ENCODE results near the gene TAGAP.

TAGAP gene

DNA sequence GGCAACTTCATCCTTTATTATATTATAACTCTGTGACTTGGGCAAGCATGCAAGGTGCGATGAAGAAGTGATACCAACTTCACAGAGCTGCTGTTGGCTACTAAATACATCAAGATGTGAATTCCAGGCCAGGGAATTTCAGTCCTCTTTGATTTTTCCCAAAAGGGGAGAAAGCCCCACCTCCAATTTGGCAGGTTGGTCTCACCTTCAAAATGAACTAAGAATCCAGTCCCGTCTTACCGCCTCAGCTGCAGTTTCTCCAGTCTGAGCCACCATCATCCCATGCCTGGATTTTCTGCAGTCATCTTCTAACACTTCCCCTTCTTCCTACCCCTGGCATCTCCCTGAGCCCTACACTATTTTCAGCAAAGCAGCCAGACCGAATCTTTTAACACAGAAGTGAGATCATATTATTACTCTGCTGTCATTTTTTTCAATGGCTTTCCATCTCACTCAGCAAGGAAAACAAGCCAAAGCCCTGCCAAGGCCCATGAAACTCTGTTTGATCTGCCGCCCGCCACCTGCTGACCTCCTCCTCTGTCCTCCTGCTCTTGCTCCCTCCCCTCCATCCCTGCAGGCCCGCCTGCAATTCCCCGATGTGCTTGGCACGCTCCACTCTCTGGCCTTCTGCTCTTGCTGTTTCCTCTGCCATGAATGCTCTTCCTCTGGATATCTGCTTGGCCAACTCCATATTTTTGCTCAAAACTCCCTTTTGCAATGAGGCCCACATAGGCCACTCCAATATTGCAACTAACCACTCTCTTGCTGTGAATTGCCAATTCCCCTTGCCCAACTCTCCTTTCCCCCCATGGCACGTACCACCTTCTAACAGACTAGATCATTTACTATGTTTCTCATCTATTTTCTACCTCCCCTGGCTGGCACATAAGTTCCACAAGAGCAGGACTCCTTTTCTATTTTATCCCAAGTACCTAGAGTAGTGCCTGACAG, 46.0 kb upstream of the TAGAP start:
- Histone ChIP-seq H3K18ac (ENCODE audit: low read length) (no peak overlapping the region), H3K23ac (ENCODE audit: low read depth, low read length, poor library complexity) (no peak overlapping the region), H2BK120ac (ENCODE audit: low read depth, low read length) (no peak overlapping the region), H3K9me3 (replicated peaks in 1 of 2; ENCODE audit: control insufficient read depth in 2 of 2, insufficient read depth in 1 of 2, low read depth in 1 of 2, low read length in 2 of 2) (no peaks in the 10 kb centered on the region), H3K27ac (replicated peaks; ENCODE audit: low read length) (no peak overlapping the region), H3K4me1 (ENCODE audit: control insufficient read depth in 2 of 2, insufficient read depth in 1 of 2, low read depth in 1 of 2, low read length in 2 of 2) (no peaks in the 10 kb centered on the region), H2BK15ac (ENCODE audit: low read length) (no peak overlapping the region), H3K4me3 (ENCODE audit: low read length in 2 of 2) (no peak overlapping the region), H3K4ac (ENCODE audit: low read length) (no peak overlapping the region), H2AFZ (ENCODE audit: low read length) (no peak overlapping the region), H3K36me3 (replicated peaks in 1 of 2; ENCODE audit: control insufficient read depth in 2 of 2, insufficient read depth in 2 of 2, low read length in 2 of 2) (no peaks in the 10 kb centered on the region), H2BK12ac (ENCODE audit: low read length) (no peak overlapping the region), H2BK5ac (ENCODE audit: low read length) (no peak overlapping the region), H2AK5ac (ENCODE audit: low read depth, low read length) (no peak overlapping the region), H3K9ac (ENCODE audit: low read depth, low read length, poor library complexity) (no peak overlapping the region), H3K79me1 (ENCODE audit: low read depth, low read length) (no peaks in the 10 kb centered on the region), H3K27me3 (ENCODE audit: control insufficient read depth in 3 of 3, insufficient read depth in 3 of 3, low read depth in 1 of 3, low read length in 3 of 3) (peaks cover 0 to 20% (median 0%) of the 10 kb centered on the region in 3 experiments), H4K91ac (ENCODE audit: low read depth, low read length, poor library complexity) (no peak overlapping the region), H4K8ac (ENCODE audit: low read depth, low read length) (no peak overlapping the region), H3K4me2 (ENCODE audit: insufficient read depth, low read length, poor library complexity, severe bottlenecking) (no peak overlapping the region), H3K14ac (ENCODE audit: low read length) (no peak overlapping the region)
- no CpG with 5 or more reads among the region's 10 CpGs for WGBS, 2 donors (ENCODE audit: extremely low coverage in 2 of 2, insufficient read length in 2 of 2, insufficient replicate concordance in 1 of 2)
- no peak for DNase-seq (ENCODE audit: low spot score)

GRCh38 chr6:159089909-159090308, 45.1 kb upstream of the TAGAP start:
- Histone ChIP-seq H3K4ac (ENCODE audit: low read length) (no peak overlapping the region), H3K27ac (replicated peaks; ENCODE audit: low read length) (no peak overlapping the region), H3K79me1 (ENCODE audit: low read depth, low read length) (no peaks in the 10 kb centered on the region), H4K91ac (ENCODE audit: low read depth, low read length, poor library complexity) (no peak overlapping the region), H3K23ac (ENCODE audit: low read depth, low read length, poor library complexity) (no peak overlapping the region), H2BK12ac (ENCODE audit: low read length) (no peak overlapping the region), H3K4me1 (ENCODE audit: control insufficient read depth in 2 of 2, insufficient read depth in 1 of 2, low read depth in 1 of 2, low read length in 2 of 2) (no peaks in the 10 kb centered on the region), H3K27me3 (ENCODE audit: control insufficient read depth in 3 of 3, insufficient read depth in 3 of 3, low read depth in 1 of 3, low read length in 3 of 3) (peaks cover 0 to 20% (median 0%) of the 10 kb centered on the region in 3 experiments), H3K18ac (ENCODE audit: low read length) (no peak overlapping the region), H3K4me3 (ENCODE audit: low read length in 2 of 2) (no peak overlapping the region), H4K8ac (ENCODE audit: low read depth, low read length) (no peak overlapping the region), H2BK15ac (ENCODE audit: low read length) (no peak overlapping the region), H3K4me2 (ENCODE audit: insufficient read depth, low read length, poor library complexity, severe bottlenecking) (no peak overlapping the region), H2AK5ac (ENCODE audit: low read depth, low read length) (no peak overlapping the region), H2AFZ (ENCODE audit: low read length) (no peak overlapping the region), H3K9me3 (replicated peaks in 1 of 2; ENCODE audit: control insufficient read depth in 2 of 2, insufficient read depth in 1 of 2, low read depth in 1 of 2, low read length in 2 of 2) (no peaks in the 10 kb centered on the region), H3K14ac (ENCODE audit: low read length) (no peak overlapping the region), H2BK120ac (ENCODE audit: low read depth, low read length) (no peak overlapping the region), H2BK5ac (ENCODE audit: low read length) (no peak overlapping the region), H3K9ac (ENCODE audit: low read depth, low read length, poor library complexity) (no peak overlapping the region), H3K36me3 (replicated peaks in 1 of 2; ENCODE audit: control insufficient read depth in 2 of 2, insufficient read depth in 2 of 2, low read length in 2 of 2) (no peaks in the 10 kb centered on the region)
- WGBS, 2 donors (ENCODE audit: extremely low coverage in 2 of 2, insufficient read length in 2 of 2, insufficient replicate concordance in 1 of 2): no CpG with 5 or more reads among the region's 3 CpGs
- no peak for DNase-seq (ENCODE audit: low spot score)

GRCh38 chr6:159089443-159089842, 44.7 kb upstream of the TAGAP start:
- Histone ChIP-seq H3K79me1 (ENCODE audit: low read depth, low read length) (no peaks in the 10 kb centered on the region), H2BK5ac (ENCODE audit: low read length) (no peak overlapping the region), H3K4me1 (ENCODE audit: control insufficient read depth in 2 of 2, insufficient read depth in 1 of 2, low read depth in 1 of 2, low read length in 2 of 2) (no peaks in the 10 kb centered on the region), H2AFZ (ENCODE audit: low read length) (no peak overlapping the region), H3K27me3 (ENCODE audit: control insufficient read depth in 3 of 3, insufficient read depth in 3 of 3, low read depth in 1 of 3, low read length in 3 of 3) (peaks cover 0 to 19% (median 0%) of the 10 kb centered on the region in 3 experiments), H4K8ac (ENCODE audit: low read depth, low read length) (no peak overlapping the region), H3K4me3 (ENCODE audit: low read length in 2 of 2) (no peak overlapping the region), H2BK120ac (ENCODE audit: low read depth, low read length) (no peak overlapping the region), H3K9ac (ENCODE audit: low read depth, low read length, poor library complexity) (no peak overlapping the region), H2AK5ac (ENCODE audit: low read depth, low read length) (no peak overlapping the region), H3K4ac (ENCODE audit: low read length) (no peak overlapping the region), H3K18ac (ENCODE audit: low read length) (no peak overlapping the region), H2BK12ac (ENCODE audit: low read length) (no peak overlapping the region), H3K36me3 (replicated peaks in 1 of 2; ENCODE audit: control insufficient read depth in 2 of 2, insufficient read depth in 2 of 2, low read length in 2 of 2) (no peaks in the 10 kb centered on the region), H2BK15ac (ENCODE audit: low read length) (no peak overlapping the region), H3K23ac (ENCODE audit: low read depth, low read length, poor library complexity) (no peak overlapping the region), H4K91ac (ENCODE audit: low read depth, low read length, poor library complexity) (no peak overlapping the region), H3K14ac (ENCODE audit: low read length) (no peak overlapping the region), H3K27ac (replicated peaks; ENCODE audit: low read length) (no peak overlapping the region), H3K4me2 (ENCODE audit: insufficient read depth, low read length, poor library complexity, severe bottlenecking) (no peak overlapping the region), H3K9me3 (replicated peaks in 1 of 2; ENCODE audit: control insufficient read depth in 2 of 2, insufficient read depth in 1 of 2, low read depth in 1 of 2, low read length in 2 of 2) (no peaks in the 10 kb centered on the region)
- DNase-seq (ENCODE audit: low spot score): no peak
- no CpG with 5 or more reads among the region's 3 CpGs for WGBS, 2 donors (ENCODE audit: extremely low coverage in 2 of 2, insufficient read length in 2 of 2, insufficient replicate concordance in 1 of 2)

- H2BK120ac ChIP-seq (ENCODE audit: low read depth, low read length): no peak overlapping the region
- no peak overlapping the region for H3K4me2 ChIP-seq (ENCODE audit: insufficient read depth, low read length, poor library complexity, severe bottlenecking)
- no peaks in the 10 kb centered on the region for H3K36me3 ChIP-seq (replicated peaks in 1 of 2; ENCODE audit: control insufficient read depth in 2 of 2, insufficient read depth in 2 of 2, low read length in 2 of 2)
- H3K23ac ChIP-seq (ENCODE audit: low read depth, low read length, poor library complexity): no peak overlapping the region
- no peak overlapping the region for H2BK5ac ChIP-seq (ENCODE audit: low read length)
- no peaks in the 10 kb centered on the region for H3K79me1 ChIP-seq (ENCODE audit: low read depth, low read length)
- no peak overlapping the region for H2AK5ac ChIP-seq (ENCODE audit: low read depth, low read length)
- no peak for DNase-seq (ENCODE audit: low spot score)
- no peak overlapping the region for H2BK12ac ChIP-seq (ENCODE audit: low read length)
- WGBS, 2 donors (ENCODE audit: extremely low coverage in 2 of 2, insufficient read length in 2 of 2, insufficient replicate concordance in 1 of 2): no CpG with 5 or more reads among the region's 2 CpGs
- H3K9ac ChIP-seq (ENCODE audit: low read depth, low read length, poor library complexity): no peak overlapping the region
- H4K91ac ChIP-seq (ENCODE audit: low read depth, low read length, poor library complexity): no peak overlapping the region
- no peak overlapping the region for H3K4ac ChIP-seq (ENCODE audit: low read length)
- H3K4me3 ChIP-seq (ENCODE audit: low read length in 2 of 2): no peak overlapping the region
- no peaks in the 10 kb centered on the region for H3K4me1 ChIP-seq (ENCODE audit: control insufficient read depth in 2 of 2, insufficient read depth in 1 of 2, low read depth in 1 of 2, low read length in 2 of 2)
- H2AFZ ChIP-seq (ENCODE audit: low read length): no peak overlapping the region
- H3K18ac ChIP-seq (ENCODE audit: low read length): no peak overlapping the region
- no peaks in the 10 kb centered on the region for H3K9me3 ChIP-seq (replicated peaks in 1 of 2; ENCODE audit: control insufficient read depth in 2 of 2, insufficient read depth in 1 of 2, low read depth in 1 of 2, low read length in 2 of 2)
- no peak overlapping the region for H2BK15ac ChIP-seq (ENCODE audit: low read length)
- H3K14ac ChIP-seq (ENCODE audit: low read length): no peak overlapping the region
- H4K8ac ChIP-seq (ENCODE audit: low read depth, low read length): no peak overlapping the region
- H3K27ac ChIP-seq (replicated peaks; ENCODE audit: low read length): no peak overlapping the region
- peaks cover 0 to 7% (median 0%) of the 10 kb centered on the region in 3 experiments for H3K27me3 ChIP-seq (ENCODE audit: control insufficient read depth in 3 of 3, insufficient read depth in 3 of 3, low read depth in 1 of 3, low read length in 3 of 3)
These were observed 41.3 kb upstream of the TAGAP start for GRCh38 chr6:159086033-159086618.

All from neuronal stem cell (in vitro differentiated cells).